ENCODE measurements around the gene CTPS2.

Gene CTPS2

GRCh38 chrX:16601885-16602284, 110.6 kb downstream of the CTPS2 start:
- H4K91ac ChIP-seq (ENCODE audit: low read length): no peak overlapping the region
- WGBS: 94% methylated on average over 4 of the region's 4 CpGs
- DNase-seq: no peak
- H3K4ac ChIP-seq (ENCODE audit: low read depth in 1 of 2, low read length in 2 of 2): no peak overlapping the region
- no peak overlapping the region for H2AFZ ChIP-seq (ENCODE audit: low read depth, low read length)
- H3K79me1 ChIP-seq (replicated peaks; ENCODE audit: low read length, poor library complexity, severe bottlenecking): no peaks in the 10 kb centered on the region
- no peak overlapping the region for H2BK5ac ChIP-seq (ENCODE audit: low read depth, low read length, poor library complexity, severe bottlenecking)
- no peak overlapping the region for H3K4me3 ChIP-seq (ENCODE audit: insufficient read depth in 1 of 2, low read depth in 1 of 2, low read length in 2 of 2)
- H3K9me3 ChIP-seq (ENCODE audit: control insufficient read depth, low read length): no peaks in the 10 kb centered on the region
- H2BK15ac ChIP-seq (ENCODE audit: low read depth, poor library complexity, severe bottlenecking): no peak overlapping the region
- H2BK12ac ChIP-seq (ENCODE audit: low read length in 2 of 2): no peak overlapping the region
- no peak overlapping the region for H2BK120ac ChIP-seq (ENCODE audit: low read depth, low read length)
- no peak overlapping the region for H3K14ac ChIP-seq (ENCODE audit: low read length in 2 of 2)
- H3K4me1 ChIP-seq (ENCODE audit: control insufficient read depth, insufficient read depth, low read depth, low read length): no peaks in the 10 kb centered on the region
- no peak overlapping the region for H2AK5ac ChIP-seq (ENCODE audit: low read length, severe bottlenecking)
- H3K23ac ChIP-seq (ENCODE audit: low read length in 2 of 2): no peak overlapping the region
- no peaks in the 10 kb centered on the region for H3K36me3 ChIP-seq (ENCODE audit: control insufficient read depth in 1 of 2, insufficient read depth in 2 of 2, low read depth in 1 of 2, low read length in 2 of 2)
- no peak overlapping the region for H3K9ac ChIP-seq (ENCODE audit: low read length)
- no peak overlapping the region for H3K27ac ChIP-seq (ENCODE audit: low read length, poor library complexity, severe bottlenecking)
- H4K8ac ChIP-seq (ENCODE audit: low read length): no peak overlapping the region
- H3K4me2 ChIP-seq (ENCODE audit: low read length, poor library complexity, severe bottlenecking): no peak overlapping the region
- no peak overlapping the region for H3K18ac ChIP-seq (ENCODE audit: low read depth in 1 of 2, low read length in 2 of 2)
- peaks cover 0 to 11% of the 10 kb centered on the region in 2 experiments for H3K27me3 ChIP-seq (ENCODE audit: control insufficient read depth in 1 of 2, insufficient read depth in 1 of 2, low read length in 2 of 2)

DNA sequence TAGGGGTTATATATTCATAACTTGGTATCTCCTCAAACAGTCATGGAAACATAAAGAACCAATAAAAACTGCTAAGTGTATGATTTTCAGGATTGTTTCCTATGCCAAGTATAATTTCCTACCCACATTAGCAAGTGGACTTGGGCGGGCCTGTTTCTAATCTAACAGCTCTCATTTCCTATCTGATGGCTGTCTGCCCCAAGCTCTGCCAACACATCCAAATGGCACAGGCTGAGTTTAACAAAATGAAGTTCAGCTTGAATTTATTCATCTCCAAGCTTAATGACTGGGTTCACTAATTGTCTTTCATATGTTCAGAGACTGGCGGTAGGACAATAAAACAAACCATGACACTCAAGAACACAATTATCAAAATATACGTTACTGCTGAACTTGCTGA, 118.0 kb downstream of the CTPS2 start:
- WGBS: 100% methylated on average over 3 of the region's 3 CpGs
- no peak for DNase-seq

DNA sequence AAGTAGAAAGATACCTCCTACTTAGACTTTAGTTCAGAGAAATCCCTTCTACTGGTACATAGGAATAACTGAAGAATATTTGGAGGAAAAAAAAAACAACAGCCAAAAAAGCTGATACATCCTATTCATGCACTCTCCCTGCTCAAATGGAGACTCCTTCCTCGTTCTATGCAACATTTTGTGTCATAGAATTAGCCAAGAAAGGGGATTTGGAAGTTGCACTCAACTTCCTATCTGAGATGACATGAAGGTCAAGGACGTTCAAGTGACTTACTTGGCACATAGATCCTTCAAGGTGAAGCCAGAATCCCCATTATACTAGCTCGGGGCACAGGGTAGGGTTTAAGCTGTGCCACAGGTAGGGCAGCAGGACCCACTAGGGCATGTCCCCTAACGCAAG, 118.7 kb downstream of the CTPS2 start:
- no peak for DNase-seq
- Histone ChIP-seq H3K4ac (ENCODE audit: low read depth in 1 of 2, low read length in 2 of 2) (no peak overlapping the region), H2AFZ (ENCODE audit: low read depth, low read length) (no peak overlapping the region), H4K91ac (ENCODE audit: low read length) (no peak overlapping the region), H3K4me2 (ENCODE audit: low read length, poor library complexity, severe bottlenecking) (no peak overlapping the region), H3K79me1 (replicated peaks; ENCODE audit: low read length, poor library complexity, severe bottlenecking) (peaks cover 1% of the 10 kb centered on the region), H2BK15ac (ENCODE audit: low read depth, poor library complexity, severe bottlenecking) (no peak overlapping the region), H3K36me3 (ENCODE audit: control insufficient read depth in 1 of 2, insufficient read depth in 2 of 2, low read depth in 1 of 2, low read length in 2 of 2) (no peaks in the 10 kb centered on the region), H3K27me3 (ENCODE audit: control insufficient read depth in 1 of 2, insufficient read depth in 1 of 2, low read length in 2 of 2) (no peaks in the 10 kb centered on the region), H3K9me3 (ENCODE audit: control insufficient read depth, low read length) (no peaks in the 10 kb centered on the region), H3K23ac (ENCODE audit: low read length in 2 of 2) (no peak overlapping the region), H4K8ac (ENCODE audit: low read length) (no peak overlapping the region), H3K27ac (ENCODE audit: low read length, poor library complexity, severe bottlenecking) (no peak overlapping the region), H2BK120ac (ENCODE audit: low read depth, low read length) (no peak overlapping the region), H2BK12ac (ENCODE audit: low read length in 2 of 2) (no peak overlapping the region), H3K14ac (ENCODE audit: low read length in 2 of 2) (no peak overlapping the region), H3K4me1 (ENCODE audit: control insufficient read depth, insufficient read depth, low read depth, low read length) (no peaks in the 10 kb centered on the region), H2BK5ac (ENCODE audit: low read depth, low read length, poor library complexity, severe bottlenecking) (no peak overlapping the region), H3K18ac (ENCODE audit: low read depth in 1 of 2, low read length in 2 of 2) (no peak overlapping the region), H3K9ac (ENCODE audit: low read length) (no peak overlapping the region), H2AK5ac (ENCODE audit: low read length, severe bottlenecking) (no peak overlapping the region), H3K4me3 (ENCODE audit: insufficient read depth in 1 of 2, low read depth in 1 of 2, low read length in 2 of 2) (no peak overlapping the region)
- WGBS: 93% methylated on average over 4 of the region's 4 CpGs

More for the DNA sequence above, 118.0 kb downstream of the CTPS2 start:
- Histone ChIP-seq H4K8ac (ENCODE audit: low read length) (no peak overlapping the region), H3K4me2 (ENCODE audit: low read length, poor library complexity, severe bottlenecking) (no peak overlapping the region), H4K91ac (ENCODE audit: low read length) (no peak overlapping the region), H3K27me3 (ENCODE audit: control insufficient read depth in 1 of 2, insufficient read depth in 1 of 2, low read length in 2 of 2) (no peaks in the 10 kb centered on the region), H3K4me1 (ENCODE audit: control insufficient read depth, insufficient read depth, low read depth, low read length) (no peaks in the 10 kb centered on the region), H3K4ac (ENCODE audit: low read depth in 1 of 2, low read length in 2 of 2) (no peak overlapping the region), H3K18ac (ENCODE audit: low read depth in 1 of 2, low read length in 2 of 2) (no peak overlapping the region), H3K36me3 (ENCODE audit: control insufficient read depth in 1 of 2, insufficient read depth in 2 of 2, low read depth in 1 of 2, low read length in 2 of 2) (no peaks in the 10 kb centered on the region), H3K79me1 (replicated peaks; ENCODE audit: low read length, poor library complexity, severe bottlenecking) (peaks cover 1% of the 10 kb centered on the region), H3K9ac (ENCODE audit: low read length) (no peak overlapping the region), H2BK12ac (ENCODE audit: low read length in 2 of 2) (no peak overlapping the region), H2BK15ac (ENCODE audit: low read depth, poor library complexity, severe bottlenecking) (no peak overlapping the region), H3K27ac (ENCODE audit: low read length, poor library complexity, severe bottlenecking) (no peak overlapping the region), H2AK5ac (ENCODE audit: low read length, severe bottlenecking) (no peak overlapping the region), H2BK120ac (ENCODE audit: low read depth, low read length) (no peak overlapping the region), H2AFZ (ENCODE audit: low read depth, low read length) (no peak overlapping the region), H3K23ac (ENCODE audit: low read length in 2 of 2) (no peak overlapping the region), H3K9me3 (ENCODE audit: control insufficient read depth, low read length) (no peaks in the 10 kb centered on the region), H2BK5ac (ENCODE audit: low read depth, low read length, poor library complexity, severe bottlenecking) (no peak overlapping the region), H3K14ac (ENCODE audit: low read length in 2 of 2) (no peak overlapping the region), H3K4me3 (ENCODE audit: insufficient read depth in 1 of 2, low read depth in 1 of 2, low read length in 2 of 2) (no peak overlapping the region)

- Histone ChIP-seq H2AK5ac (ENCODE audit: low read length, severe bottlenecking) (no peak overlapping the region), H3K27me3 (ENCODE audit: control insufficient read depth in 1 of 2, insufficient read depth in 1 of 2, low read length in 2 of 2) (no peaks in the 10 kb centered on the region), H3K23ac (ENCODE audit: low read length in 2 of 2) (no peak overlapping the region), H2AFZ (ENCODE audit: low read depth, low read length) (no peak overlapping the region), H3K9ac (ENCODE audit: low read length) (no peak overlapping the region), H3K4me2 (ENCODE audit: low read length, poor library complexity, severe bottlenecking) (no peak overlapping the region), H2BK120ac (ENCODE audit: low read depth, low read length) (no peak overlapping the region), H3K4me1 (ENCODE audit: control insufficient read depth, insufficient read depth, low read depth, low read length) (no peaks in the 10 kb centered on the region), H3K9me3 (ENCODE audit: control insufficient read depth, low read length) (peaks cover 2% of the 10 kb centered on the region), H3K27ac (ENCODE audit: low read length, poor library complexity, severe bottlenecking) (no peak overlapping the region), H2BK12ac (ENCODE audit: low read length in 2 of 2) (no peak overlapping the region), H3K79me1 (replicated peaks; ENCODE audit: low read length, poor library complexity, severe bottlenecking) (peaks cover 1% of the 10 kb centered on the region), H3K4me3 (ENCODE audit: insufficient read depth in 1 of 2, low read depth in 1 of 2, low read length in 2 of 2) (no peak overlapping the region), H3K18ac (ENCODE audit: low read depth in 1 of 2, low read length in 2 of 2) (no peak overlapping the region), H4K8ac (ENCODE audit: low read length) (no peak overlapping the region), H3K4ac (ENCODE audit: low read depth in 1 of 2, low read length in 2 of 2) (no peak overlapping the region), H3K36me3 (ENCODE audit: control insufficient read depth in 1 of 2, insufficient read depth in 2 of 2, low read depth in 1 of 2, low read length in 2 of 2) (no peaks in the 10 kb centered on the region), H2BK5ac (ENCODE audit: low read depth, low read length, poor library complexity, severe bottlenecking) (no peak overlapping the region), H3K14ac (ENCODE audit: low read length in 2 of 2) (no peak overlapping the region), H4K91ac (ENCODE audit: low read length) (no peak overlapping the region), H2BK15ac (ENCODE audit: low read depth, poor library complexity, severe bottlenecking) (no peak overlapping the region)
- 93% methylated on average over 6 of the region's 7 CpGs for WGBS
- DNase-seq: no peak
Observed at GRCh38 chrX:16592194-16592770, 120.2 kb downstream of the CTPS2 start.
